GM12878 (cell line): ENCODE results near the gene SMAP1. TPM values are rescaled to one million over a fixed set of nuclear protein-coding genes. Genes with fewer than 3 reads are reported as not detected.

ENCODE experiments used
- ATAC-seq: fragments of 200-7000 bp; cut with Tn5 transposase; 3 replicates; pipeline ENCODE4 v1.9.1; 2020; ENCODE audit warnings: mild to moderate bottlenecking, moderate library complexity
- BruUV-seq: library from RNA; stranded (reverse); fragments of 400-500 nt; replicated peaks from 2 replicates; lab custom pipeline; 2021; lab: Mats Ljungman, UMichigan
- CTCF ChIA-PET: fragments of 300-600 bp; sonication (Branson Sonifier 250); formaldehyde crosslinking; extraction: SDS; loops from one replicate; lab custom pipeline; 2021; ENCODE audit warnings: inconsistent platforms; lab: Yijun Ruan, JAX
- POLR2A ChIA-PET: fragments of 350-600 bp; formaldehyde crosslinking; extraction: SDS; loops from one replicate; lab custom pipeline; 2021; ENCODE audit warnings: inconsistent platforms; lab: Charles Lee
- RAD21 ChIA-PET: fragments of 300-600 bp; sonication (Branson Sonifier 250); formaldehyde crosslinking; loops from one replicate; lab custom pipeline; 2023; ENCODE audit warnings: antibody characterized with exemption; ENCODE audit not compliant: unreplicated experiment; lab: Charles Lee
- SMC1A ChIA-PET: fragments of 300-600 bp; sonication (Branson Sonifier 250); formaldehyde crosslinking; loops from one replicate; lab custom pipeline; 2023; ENCODE audit not compliant: unreplicated experiment, uncharacterized antibody; lab: Charles Lee
- DNase-seq: peaks from one replicate; pipeline ENCODE4 v3.0.0-alpha.2; 2011; ENCODE audit warnings: low read depth, low spot score
- FAIRE-seq: peaks from 3 replicates; lab custom pipeline; 2011; peaks lifted over from hg19 to GRCh38; lab: Jason Lieb, UNC
- H2AFZ ChIP-seq: 2 replicates; pipeline ENCODE4 v1.6.0; 2011; ENCODE audit warnings: low read depth, low read length, control low read depth; ENCODE audit not compliant: control insufficient read depth
- H3K27ac ChIP-seq: 2 replicates; pipeline ENCODE4 v1.5.1; 2011; ENCODE audit warnings: control low read depth; ENCODE audit not compliant: control insufficient read depth, insufficient read depth
- H3K27me3 ChIP-seq, 2 experiments: replicated peaks in 1 of 2; 2 replicates each; pipeline versions ENCODE4 v1.6.0 to v1.6.1; 2011; ENCODE audit warnings: low read length in 1 of 2; ENCODE audit not compliant: control insufficient read depth in 2 of 2, insufficient read depth in 2 of 2
- H3K36me3 ChIP-seq, 2 experiments: 2 replicates each; pipeline ENCODE4 v1.5.1; 2011; ENCODE audit warnings: low read length in 1 of 2; ENCODE audit not compliant: control insufficient read depth in 2 of 2, insufficient read depth in 2 of 2
- H3K4me1 ChIP-seq: 2 replicates; pipeline ENCODE4 v1.6.1; 2011; ENCODE audit warnings: mild to moderate bottlenecking, low read length, moderate library complexity, mixed read lengths; ENCODE audit not compliant: control insufficient read depth, insufficient read depth
- H3K4me2 ChIP-seq: 2 replicates; pipeline ENCODE4 v1.6.0; 2011; ENCODE audit warnings: control low read depth; ENCODE audit not compliant: control insufficient read depth, insufficient read depth
- H3K4me3 ChIP-seq: fragments of 200-600 bp; sonication (generic); 2 replicates; pipeline ENCODE4 v1.5.1; 2016
- H3K79me2 ChIP-seq: 2 replicates; pipeline ENCODE4 v1.6.0; 2011; ENCODE audit warnings: low read length; ENCODE audit not compliant: control insufficient read depth, insufficient read depth
- H3K9ac ChIP-seq: 2 replicates; pipeline ENCODE4 v1.8.0; 2011; ENCODE audit warnings: low read length, control low read depth, mixed read lengths; ENCODE audit not compliant: control insufficient read depth, insufficient read depth
- H3K9me3 ChIP-seq: replicated peaks from 3 replicates; pipeline ENCODE4 v1.5.1; 2011; ENCODE audit warnings: mild to moderate bottlenecking, low read length; ENCODE audit not compliant: control insufficient read depth, insufficient read depth
- H4K20me1 ChIP-seq: 2 replicates; pipeline ENCODE4 v1.6.0; 2011; ENCODE audit not compliant: control insufficient read depth, insufficient read depth
- BRCA1 ChIP-seq: IDR thresholded peaks from 2 replicates; pipeline ENCODE4 v1.6.1; 2011; ENCODE audit warnings: low read depth, low read length, improper control_type of control experiment
- CREB1 ChIP-seq: IDR thresholded peaks from 2 replicates; pipeline ENCODE4 v1.6.1; 2012; ENCODE audit warnings: low read depth, mild to moderate bottlenecking, inconsistent platforms
- E4F1 ChIP-seq: fragments of 450-650 bp; IDR thresholded peaks from 2 replicates; pipeline ENCODE4 v1.6.1; 2018; ENCODE audit warnings: borderline replicate concordance, mild to moderate bottlenecking; ENCODE audit not compliant: partially characterized antibody
- FOXM1 ChIP-seq: IDR thresholded peaks from 2 replicates; pipeline ENCODE4 v1.6.1; 2012; ENCODE audit warnings: low read depth, mild to moderate bottlenecking, inconsistent platforms, low read length, moderate library complexity
- PAX8 ChIP-seq: fragments of 450-650 bp; IDR thresholded peaks from 2 replicates; pipeline ENCODE4 v1.6.1; 2017; ENCODE audit warnings: mild to moderate bottlenecking, moderate library complexity
- ZNF384 ChIP-seq: IDR thresholded peaks from 2 replicates; pipeline ENCODE4 v1.6.1; 2012; ENCODE audit warnings: low read depth, mild to moderate bottlenecking, low read length, improper control_type of control experiment, borderline replicate concordance
- WGBS: methylation state at CpG from one replicate; pipeline ENCODE4 v1.1.6; 2016; ENCODE audit warnings: low lambda C conversion rate; ENCODE audit not compliant: insufficient replicate concordance, insufficient coverage; ENCODE audit errors: missing lambda C conversion rate; 5-methylcytosine and 5-hydroxymethylcytosine counted together
- in situ Hi-C: fragments of 300-500 bp; cut with MboI; formaldehyde crosslinking; loops from 9 replicates; pipeline ENCODE4 v1.14.3; 2018; ENCODE audit warnings: mixed read lengths
- intact Hi-C: fragments of 100-400 bp; cut with micrococcal nuclease; formaldehyde crosslinking; loops from one replicate; pipeline ENCODE4 v1.14.2; 2022; ENCODE audit not compliant: unreplicated experiment
- polyA plus RNA-seq, 11 experiments: library from polyadenylated mRNA; depleted of rRNA in 4 of 11; unstranded in 6 of 11; stranded (reverse) in 5 of 11; fragments of >200 nt; fragmentation: Nextera tagmentation in 4 of 11; fragmentation: Illumina TruSeq in 1 of 11; extraction: Ambion mirVana in 4 of 11; extraction: Trizol in 1 of 11; gene quantifications; 1 replicate in 1 of 11; 2 replicates in 10 of 11; pipeline versions ENCODE4 v1.2.1 to v1.2.3, GENCODE V29; 2011 to 2016; ENCODE audit warnings: inconsistent platforms in 2 of 11, missing spikeins in 2 of 11, low read depth in 1 of 11
- total RNA-seq, 4 experiments: library from RNA; depleted of rRNA in 3 of 4; stranded (reverse); fragments of >200 nt in 3 of 4; fragmentation: Illumina TruSeq in 1 of 4; extraction: Trizol in 1 of 4; gene quantifications; 2 replicates each; pipeline versions ENCODE4 v1.2.1 to v1.2.3, GENCODE V29; 2013 to 2021
- TF ChIP-seq, protein P1 (sequence below), 3 experiments: IDR thresholded peaks in 2 of 3; conservative IDR thresholded peaks in 1 of 3; 2 replicates each; pipeline ENCODE4 v1.5.1; 2011; ENCODE audit warnings: low read depth in 3 of 3, low read length in 3 of 3, mild to moderate bottlenecking in 3 of 3, control low read depth in 2 of 3, moderate library complexity in 2 of 3, inconsistent platforms in 1 of 3, mixed read lengths in 1 of 3; ENCODE audit not compliant: control insufficient read depth in 2 of 3, insufficient read depth in 1 of 3; ENCODE audit errors: extremely low read depth in 1 of 3
- TF ChIP-seq, protein P2 (sequence below): fragments of 450-650 bp; IDR thresholded peaks from 2 replicates; pipeline ENCODE4 v1.6.1; 2017; ENCODE audit warnings: mild to moderate bottlenecking, moderate library complexity
- TF ChIP-seq, protein P3 (sequence below): fragments of 450-650 bp; IDR thresholded peaks from 2 replicates; pipeline ENCODE4 v1.6.1; 2018; ENCODE audit warnings: mild to moderate bottlenecking, low read depth, moderate library complexity; ENCODE audit not compliant: partially characterized antibody

The SMAP1 gene
- total and polyA plus RNA-seq, 10 of the 15 experiments (the other 5 are each of a cell fraction or from before 2014, with no cell fraction given) = 13.7 to 33.9 (median 25.3) TPM

DNA sequence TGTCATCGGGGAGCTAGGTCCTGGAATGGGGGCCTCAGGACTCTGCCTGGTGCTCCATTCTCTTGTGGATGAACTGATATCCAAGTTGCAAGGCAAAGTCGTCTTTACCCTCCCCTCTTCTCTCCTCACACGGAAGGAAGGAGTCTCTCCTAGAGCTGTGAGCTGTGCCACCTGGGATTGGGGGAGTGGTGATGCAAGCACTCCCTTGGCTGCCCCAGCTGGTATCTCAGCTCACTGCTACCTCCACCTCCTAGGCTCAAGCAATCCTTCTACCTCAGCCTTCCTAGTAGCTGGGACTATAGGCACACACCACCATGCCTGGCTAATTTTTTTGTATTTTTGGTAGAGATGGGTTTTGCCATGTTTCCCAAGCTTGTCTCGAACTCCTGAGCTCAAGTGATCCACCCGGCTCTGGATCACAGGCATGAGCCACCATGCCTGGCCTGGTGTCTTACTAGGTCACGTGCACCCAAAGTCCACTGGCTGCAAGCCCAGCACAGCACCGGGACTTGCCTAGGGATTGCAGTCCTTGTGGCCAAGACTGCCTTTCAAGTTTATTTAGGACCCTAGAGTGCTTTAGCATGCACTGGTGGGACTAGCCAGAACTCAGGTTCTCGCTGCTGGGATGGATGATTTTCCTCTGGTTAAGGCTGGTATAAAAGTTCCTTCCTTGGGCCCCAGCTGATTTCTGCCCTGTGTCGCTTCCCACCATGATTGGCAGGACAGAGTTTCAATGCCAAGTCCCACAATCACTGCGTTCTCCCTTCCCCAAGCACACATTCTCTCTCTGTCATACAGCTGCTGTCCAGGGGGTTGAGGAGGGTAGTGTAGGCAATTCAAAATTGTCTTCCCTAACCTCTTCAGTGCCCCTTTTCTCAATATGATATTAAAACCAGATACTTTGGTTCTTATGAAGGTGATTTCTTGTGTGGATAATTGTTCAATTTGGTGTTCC, 33.5 kb downstream of the SMAP1 start:
- Histone ChIP-seq H4K20me1 (no peaks in the 10 kb centered on the region), H3K36me3 (no peaks in the 10 kb centered on the region; a peak in 2 of 4 replicates), H3K4me3 (no peak overlapping the region), H3K27ac (no peak overlapping the region), H3K4me1 (no peaks in the 10 kb centered on the region), H3K79me2 (no peaks in the 10 kb centered on the region; the same call in 1 of the 2 replicates), H2AFZ (no peak overlapping the region), H3K9ac (no peak overlapping the region), H3K9me3 (no peaks in the 10 kb centered on the region), H3K4me2 (no peak overlapping the region), H3K27me3 (no peaks in the 10 kb centered on the region)
- no peak for FAIRE-seq
- ChIA-PET POLR2A (no interaction called here), SMC1A (interaction anchor here (0.7 to 4.8 kb wide), 4 partner anchors 9 to 184 kb away, joined by 3 to 42 read pairs (median 4); no protein-coding TSS in a partner anchor), CTCF (interaction anchor here (0.5 to 5.3 kb wide), 8 partner anchors 11 to 904 kb away, joined by 3 to 70 read pairs (median 3); no protein-coding TSS in a partner anchor), RAD21 (interaction anchor here (1.1 kb wide), 1 partner anchor 156 kb away, joined by 3 read pairs; no protein-coding TSS in a partner anchor)
- DNase-seq = no peak
- intact Hi-C loops (no loop called here), in situ Hi-C loops (no loop called here)
- ATAC-seq = no peak
- 95% methylated on average over 10 of the region's 10 CpGs for WGBS
- BruUV-seq = no TSS peak
- TF ChIP-seq PAX8 (no peak), E4F1 (no peak), CREB1 (no peak), FOXM1 (no peak), BRCA1 (no peak), ZNF384 (no peak)
- TF ChIP-seq, protein P1, sequence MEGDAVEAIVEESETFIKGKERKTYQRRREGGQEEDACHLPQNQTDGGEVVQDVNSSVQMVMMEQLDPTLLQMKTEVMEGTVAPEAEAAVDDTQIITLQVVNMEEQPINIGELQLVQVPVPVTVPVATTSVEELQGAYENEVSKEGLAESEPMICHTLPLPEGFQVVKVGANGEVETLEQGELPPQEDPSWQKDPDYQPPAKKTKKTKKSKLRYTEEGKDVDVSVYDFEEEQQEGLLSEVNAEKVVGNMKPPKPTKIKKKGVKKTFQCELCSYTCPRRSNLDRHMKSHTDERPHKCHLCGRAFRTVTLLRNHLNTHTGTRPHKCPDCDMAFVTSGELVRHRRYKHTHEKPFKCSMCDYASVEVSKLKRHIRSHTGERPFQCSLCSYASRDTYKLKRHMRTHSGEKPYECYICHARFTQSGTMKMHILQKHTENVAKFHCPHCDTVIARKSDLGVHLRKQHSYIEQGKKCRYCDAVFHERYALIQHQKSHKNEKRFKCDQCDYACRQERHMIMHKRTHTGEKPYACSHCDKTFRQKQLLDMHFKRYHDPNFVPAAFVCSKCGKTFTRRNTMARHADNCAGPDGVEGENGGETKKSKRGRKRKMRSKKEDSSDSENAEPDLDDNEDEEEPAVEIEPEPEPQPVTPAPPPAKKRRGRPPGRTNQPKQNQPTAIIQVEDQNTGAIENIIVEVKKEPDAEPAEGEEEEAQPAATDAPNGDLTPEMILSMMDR (IDR thresholded peaks at IDR 0.05 in 2 of 3, conservative IDR thresholded peaks at IDR 0.05 in 1 of 3; ENCODE audit: control insufficient read depth in 2 of 3, extremely low read depth in 1 of 3, insufficient read depth in 1 of 3, low read depth in 3 of 3, low read length in 3 of 3) = no peak
- TF ChIP-seq, protein P2, sequence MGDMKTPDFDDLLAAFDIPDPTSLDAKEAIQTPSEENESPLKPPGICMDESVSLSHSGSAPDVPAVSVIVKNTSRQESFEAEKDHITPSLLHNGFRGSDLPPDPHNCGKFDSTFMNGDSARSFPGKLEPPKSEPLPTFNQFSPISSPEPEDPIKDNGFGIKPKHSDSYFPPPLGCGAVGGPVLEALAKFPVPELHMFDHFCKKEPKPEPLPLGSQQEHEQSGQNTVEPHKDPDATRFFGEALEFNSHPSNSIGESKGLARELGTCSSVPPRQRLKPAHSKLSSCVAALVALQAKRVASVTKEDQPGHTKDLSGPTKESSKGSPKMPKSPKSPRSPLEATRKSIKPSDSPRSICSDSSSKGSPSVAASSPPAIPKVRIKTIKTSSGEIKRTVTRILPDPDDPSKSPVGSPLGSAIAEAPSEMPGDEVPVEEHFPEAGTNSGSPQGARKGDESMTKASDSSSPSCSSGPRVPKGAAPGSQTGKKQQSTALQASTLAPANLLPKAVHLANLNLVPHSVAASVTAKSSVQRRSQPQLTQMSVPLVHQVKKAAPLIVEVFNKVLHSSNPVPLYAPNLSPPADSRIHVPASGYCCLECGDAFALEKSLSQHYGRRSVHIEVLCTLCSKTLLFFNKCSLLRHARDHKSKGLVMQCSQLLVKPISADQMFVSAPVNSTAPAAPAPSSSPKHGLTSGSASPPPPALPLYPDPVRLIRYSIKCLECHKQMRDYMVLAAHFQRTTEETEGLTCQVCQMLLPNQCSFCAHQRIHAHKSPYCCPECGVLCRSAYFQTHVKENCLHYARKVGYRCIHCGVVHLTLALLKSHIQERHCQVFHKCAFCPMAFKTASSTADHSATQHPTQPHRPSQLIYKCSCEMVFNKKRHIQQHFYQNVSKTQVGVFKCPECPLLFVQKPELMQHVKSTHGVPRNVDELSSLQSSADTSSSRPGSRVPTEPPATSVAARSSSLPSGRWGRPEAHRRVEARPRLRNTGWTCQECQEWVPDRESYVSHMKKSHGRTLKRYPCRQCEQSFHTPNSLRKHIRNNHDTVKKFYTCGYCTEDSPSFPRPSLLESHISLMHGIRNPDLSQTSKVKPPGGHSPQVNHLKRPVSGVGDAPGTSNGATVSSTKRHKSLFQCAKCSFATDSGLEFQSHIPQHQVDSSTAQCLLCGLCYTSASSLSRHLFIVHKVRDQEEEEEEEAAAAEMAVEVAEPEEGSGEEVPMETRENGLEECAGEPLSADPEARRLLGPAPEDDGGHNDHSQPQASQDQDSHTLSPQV = no peak
- TF ChIP-seq, protein P3, sequence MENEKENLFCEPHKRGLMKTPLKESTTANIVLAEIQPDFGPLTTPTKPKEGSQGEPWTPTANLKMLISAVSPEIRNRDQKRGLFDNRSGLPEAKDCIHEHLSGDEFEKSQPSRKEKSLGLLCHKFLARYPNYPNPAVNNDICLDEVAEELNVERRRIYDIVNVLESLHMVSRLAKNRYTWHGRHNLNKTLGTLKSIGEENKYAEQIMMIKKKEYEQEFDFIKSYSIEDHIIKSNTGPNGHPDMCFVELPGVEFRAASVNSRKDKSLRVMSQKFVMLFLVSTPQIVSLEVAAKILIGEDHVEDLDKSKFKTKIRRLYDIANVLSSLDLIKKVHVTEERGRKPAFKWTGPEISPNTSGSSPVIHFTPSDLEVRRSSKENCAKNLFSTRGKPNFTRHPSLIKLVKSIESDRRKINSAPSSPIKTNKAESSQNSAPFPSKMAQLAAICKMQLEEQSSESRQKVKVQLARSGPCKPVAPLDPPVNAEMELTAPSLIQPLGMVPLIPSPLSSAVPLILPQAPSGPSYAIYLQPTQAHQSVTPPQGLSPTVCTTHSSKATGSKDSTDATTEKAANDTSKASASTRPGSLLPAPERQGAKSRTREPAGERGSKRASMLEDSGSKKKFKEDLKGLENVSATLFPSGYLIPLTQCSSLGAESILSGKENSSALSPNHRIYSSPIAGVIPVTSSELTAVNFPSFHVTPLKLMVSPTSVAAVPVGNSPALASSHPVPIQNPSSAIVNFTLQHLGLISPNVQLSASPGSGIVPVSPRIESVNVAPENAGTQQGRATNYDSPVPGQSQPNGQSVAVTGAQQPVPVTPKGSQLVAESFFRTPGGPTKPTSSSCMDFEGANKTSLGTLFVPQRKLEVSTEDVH = no peak
